Spinal cord (tissue), 4 donors: ENCODE results near the gene BCL7A. TPM values are rescaled to one million over a fixed set of nuclear protein-coding genes. Genes with fewer than 3 reads are reported as not detected.

ENCODE experiments used
- polyA plus RNA-seq, 2 donors: library from polyadenylated mRNA; unstranded; fragments of 120-200 nt; gene quantifications; one replicate each; pipeline ENCODE4 v1.2.1, GENCODE V29; 2013; ENCODE audit not compliant: insufficient read length in 2 of 2
- total RNA-seq, 2 donors: library from RNA; depleted of rRNA in 1 of 2; stranded (reverse); fragments of 120-200 nt in 1 of 2; fragments of >200 nt in 1 of 2; gene quantifications; one replicate each; pipeline versions ENCODE4 v1.2.3 to v1.2.4, GENCODE V29; 2013 to 2014

Gene BCL7A
- total and polyA plus RNA-seq, 4 donors = 17.9 to 45.6 (median 31.7) TPM

Other genes with a start within 250 kb of the BCL7A start
- 10 to 100 TPM in 1 of 2 donors, 1 to 10 TPM in 1; 7.6 to 10.7 TPM for gene RHOF, start 228.2 kb upstream of the BCL7A start, total RNA-seq
- 10 to 100 TPM; 15.6 to 17.6 TPM for gene RHOF, start 228.2 kb upstream of the BCL7A start, polyA plus RNA-seq
- gene SETD1B, start 217.9 kb upstream of the BCL7A start, total RNA-seq = 1 to 10 TPM; 4.1 to 5.8 TPM
- gene SETD1B, start 217.9 kb upstream of the BCL7A start, polyA plus RNA-seq = 10 to 100 TPM; 17.6 to 19.0 TPM
- under 1 TPM; 0.30 to 0.72 TPM for gene HPD, start 163.0 kb upstream of the BCL7A start, total RNA-seq
- gene HPD, start 163.0 kb upstream of the BCL7A start, polyA plus RNA-seq = under 1 TPM; 0.17 to 0.26 TPM
- 10 to 100 TPM; 32.7 to 63.4 TPM for gene PSMD9, start 133.1 kb upstream of the BCL7A start, total RNA-seq
- gene PSMD9, start 133.1 kb upstream of the BCL7A start, polyA plus RNA-seq = 10 to 100 TPM; 48.0 to 58.8 TPM
- 10 to 100 TPM in 1 of 2 donors, 1 to 10 TPM in 1; 4.4 to 12.2 TPM for gene CFAP251, start 103.3 kb upstream of the BCL7A start, total RNA-seq
- gene CFAP251, start 103.3 kb upstream of the BCL7A start, polyA plus RNA-seq = 1 to 10 TPM; 8.0 to 8.4 TPM
- gene MLXIP, start 56.9 kb downstream of the BCL7A start, total RNA-seq = 10 to 100 TPM; 10.3 to 17.7 TPM
- 10 to 100 TPM; 30.5 to 46.6 TPM for gene MLXIP, start 56.9 kb downstream of the BCL7A start, polyA plus RNA-seq
- not detected for gene IL31, start 152.3 kb downstream of the BCL7A start, total RNA-seq
- gene IL31, start 152.3 kb downstream of the BCL7A start, polyA plus RNA-seq = not detected
- gene LRRC43, start 161.2 kb downstream of the BCL7A start, total RNA-seq = 1 to 10 TPM; 4.6 to 8.9 TPM
- gene LRRC43, start 161.2 kb downstream of the BCL7A start, polyA plus RNA-seq = 1 to 10 TPM; 7.1 to 8.4 TPM
- gene B3GNT4, start 181.8 kb downstream of the BCL7A start, total RNA-seq = 1 to 10 TPM; 1.3 to 6.0 TPM
- gene B3GNT4, start 181.8 kb downstream of the BCL7A start, polyA plus RNA-seq = 1 to 10 TPM; 4.5 to 7.6 TPM
- gene DIABLO, start 204.2 kb downstream of the BCL7A start, total RNA-seq = 10 to 100 TPM; 66.6 to 71.6 TPM
- 10 to 100 TPM; 54.9 to 74.9 TPM for gene DIABLO, start 204.2 kb downstream of the BCL7A start, polyA plus RNA-seq
- 10 to 100 TPM; 19.5 to 29.2 TPM for gene VPS33A, start 244.6 kb downstream of the BCL7A start, total RNA-seq
- 10 to 100 TPM; 23.2 TPM for gene VPS33A, start 244.6 kb downstream of the BCL7A start, polyA plus RNA-seq